Mesangial cell (primary cell): Measurements from ENCODE around the gene EMX2. TPM values are rescaled to one million over a fixed set of nuclear protein-coding genes. Genes with fewer than 3 reads are reported as not detected.

Experiments
- total RNA-seq: library from RNA; depleted of rRNA; stranded (reverse); fragments of >200 nt; gene quantifications from 2 replicates; pipeline ENCODE4 v1.2.3, GENCODE V29; 2015

Gene EMX2
- total RNA-seq, result 2.3 and 7.2 TPM in 2 replicates

DNA sequence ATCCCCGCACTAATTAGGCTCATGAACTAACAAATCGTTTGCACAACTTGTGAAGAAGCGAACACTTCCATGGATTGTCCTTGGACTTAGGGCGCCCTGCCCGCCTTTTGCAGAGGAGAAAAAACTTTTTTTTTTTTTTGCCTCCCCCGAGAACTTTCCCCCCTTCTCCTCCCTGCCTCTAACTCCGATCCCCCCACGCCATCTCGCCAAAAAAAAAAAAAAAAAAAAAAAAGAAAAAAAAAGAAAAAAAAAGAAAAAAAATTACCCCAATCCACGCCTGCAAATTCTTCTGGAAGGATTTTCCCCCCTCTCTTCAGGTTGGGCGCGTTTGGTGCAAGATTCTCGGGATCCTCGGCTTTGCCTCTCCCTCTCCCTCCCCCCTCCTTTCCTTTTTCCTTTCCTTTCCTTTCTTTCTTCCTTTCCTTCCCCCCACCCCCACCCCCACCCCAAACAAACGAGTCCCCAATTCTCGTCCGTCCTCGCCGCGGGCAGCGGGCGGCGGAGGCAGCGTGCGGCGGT, at the start of gene EMX2:
TSS of gene EMX2 (plus strand) at position 41 of the 519 bp plus-strand sequence. CDS start 522 bp downstream, outside the sequence.

Other genes starting within 250 kb of the EMX2 start
- gene PDZD8, start 167.3 kb upstream of the EMX2 start, total RNA-seq, result 19.9 and 21.8 TPM in 2 replicates